ENCODE results near the gene SMPDL3A. TPM values are rescaled to one million over a fixed set of nuclear protein-coding genes. Genes with fewer than 3 reads are reported as not detected.

SMPDL3A gene
- total RNA-seq, 4 donors from 2014 or later: 7.2 to 21.9 (median 10.8) TPM

- no peak for TF ChIP-seq CTCF (IDR thresholded peaks at IDR 0.05; ENCODE audit: low read depth)
These were observed 19.9 kb downstream of the SMPDL3A start for GRCh38 chr6:122809001-122809400.

- no peak for TF ChIP-seq CTCF (IDR thresholded peaks at IDR 0.05; ENCODE audit: low read depth)
These were observed 20.6 kb downstream of the SMPDL3A start for GRCh38 chr6:122809691-122810090.

GRCh38 chr6:122810189-122810588 lies 21.1 kb downstream of the SMPDL3A start:
- TF ChIP-seq CTCF (IDR thresholded peaks at IDR 0.05; ENCODE audit: low read depth): no peak

- TF ChIP-seq CTCF (IDR thresholded peaks at IDR 0.05; ENCODE audit: low read depth): no peak
These were observed 28.3 kb downstream of the SMPDL3A start for GRCh38 chr6:122817358-122817757.

GRCh38 chr6:122817766-122818165 lies 28.7 kb downstream of the SMPDL3A start:
- TF ChIP-seq CTCF (IDR thresholded peaks at IDR 0.05; ENCODE audit: low read depth): no peak

- no peak for TF ChIP-seq CTCF (IDR thresholded peaks at IDR 0.05; ENCODE audit: low read depth)
These were observed 29.8 kb downstream of the SMPDL3A start for GRCh38 chr6:122818866-122819265.

- TF ChIP-seq CTCF (IDR thresholded peaks at IDR 0.05; ENCODE audit: low read depth): no peak
These were observed 32.0 kb downstream of the SMPDL3A start for GRCh38 chr6:122821095-122821494.

Data from subcutaneous adipose tissue (tissue), 4 donors.